ENCODE data around the gene SPRED2.
"Not testable (repeated sequence)": the region's sequence is repeated elsewhere in the genome, so short reads cannot be mapped to it uniquely, and the experiment has no call there.

The SPRED2 gene

GRCh38 chr2:65337915-65338314 is 94.5 kb downstream of the SPRED2 start:
- DNase-seq, result not testable (repeated sequence)

- no peak for DNase-seq
Observed at GRCh38 chr2:65334714-65335113, 97.7 kb downstream of the SPRED2 start.

- DNase-seq, result no peak
Observed at GRCh38 chr2:65331336-65332025, 100.9 kb downstream of the SPRED2 start.

GRCh38 chr2:65329525-65329924 is 102.9 kb downstream of the SPRED2 start:
- DNase-seq, result no peak

- no peak for DNase-seq
Observed at GRCh38 chr2:65326276-65326675, 106.1 kb downstream of the SPRED2 start.

- no peak for DNase-seq
Observed at GRCh38 chr2:65325066-65325465, 107.3 kb downstream of the SPRED2 start.

GRCh38 chr2:65320946-65321345 is 111.5 kb downstream of the SPRED2 start:
- no peak for DNase-seq

- DNase-seq, result no peak
Observed at GRCh38 chr2:65320042-65320725, 112.2 kb downstream of the SPRED2 start.

GRCh38 chr2:65319674-65320041 is 112.7 kb downstream of the SPRED2 start:
- no peak for DNase-seq

GRCh38 chr2:65319072-65319673 is 113.2 kb downstream of the SPRED2 start:
- DNase-seq, result no peak

- no peak for DNase-seq
Observed at GRCh38 chr2:65317841-65318240, 114.6 kb downstream of the SPRED2 start.

- DNase-seq, result not testable (repeated sequence)
Observed at GRCh38 chr2:65317351-65317750, 115.0 kb downstream of the SPRED2 start.

- no peak for DNase-seq
Observed at GRCh38 chr2:65316072-65316471, 116.3 kb downstream of the SPRED2 start.

GRCh38 chr2:65314801-65315441 is 117.5 kb downstream of the SPRED2 start:
- DNase-seq, result no peak

GRCh38 chr2:65313954-65314256 is 118.5 kb downstream of the SPRED2 start:
- DNase-seq, result no peak

GRCh38 chr2:65313126-65313953 is 119.1 kb downstream of the SPRED2 start:
- no peak for DNase-seq

GRCh38 chr2:65311596-65311995 is 120.8 kb downstream of the SPRED2 start:
- no peak for DNase-seq

GRCh38 chr2:65311049-65311448 is 121.3 kb downstream of the SPRED2 start:
- DNase-seq, result no peak

- no peak for DNase-seq
Observed at GRCh38 chr2:65309699-65310098, 122.7 kb downstream of the SPRED2 start.

GRCh38 chr2:65305934-65306333 is 126.5 kb downstream of the SPRED2 start:
- no peak for DNase-seq

- DNase-seq, result no peak
Observed at GRCh38 chr2:65300761-65301711, 131.4 kb downstream of the SPRED2 start.

Measured in cortex of kidney (tissue), 1 donor.